GM18868 (cell line): ENCODE results near the gene C1orf167.

Experiments used
- ATAC-seq: cut with Tn5 transposase; IDR thresholded peaks from one replicate; pipeline ENCODE4 v1.9.1; 2021; ENCODE audit warnings: mild to moderate bottlenecking, moderate library complexity; ENCODE audit not compliant: unreplicated experiment

Gene C1orf167, protein sequence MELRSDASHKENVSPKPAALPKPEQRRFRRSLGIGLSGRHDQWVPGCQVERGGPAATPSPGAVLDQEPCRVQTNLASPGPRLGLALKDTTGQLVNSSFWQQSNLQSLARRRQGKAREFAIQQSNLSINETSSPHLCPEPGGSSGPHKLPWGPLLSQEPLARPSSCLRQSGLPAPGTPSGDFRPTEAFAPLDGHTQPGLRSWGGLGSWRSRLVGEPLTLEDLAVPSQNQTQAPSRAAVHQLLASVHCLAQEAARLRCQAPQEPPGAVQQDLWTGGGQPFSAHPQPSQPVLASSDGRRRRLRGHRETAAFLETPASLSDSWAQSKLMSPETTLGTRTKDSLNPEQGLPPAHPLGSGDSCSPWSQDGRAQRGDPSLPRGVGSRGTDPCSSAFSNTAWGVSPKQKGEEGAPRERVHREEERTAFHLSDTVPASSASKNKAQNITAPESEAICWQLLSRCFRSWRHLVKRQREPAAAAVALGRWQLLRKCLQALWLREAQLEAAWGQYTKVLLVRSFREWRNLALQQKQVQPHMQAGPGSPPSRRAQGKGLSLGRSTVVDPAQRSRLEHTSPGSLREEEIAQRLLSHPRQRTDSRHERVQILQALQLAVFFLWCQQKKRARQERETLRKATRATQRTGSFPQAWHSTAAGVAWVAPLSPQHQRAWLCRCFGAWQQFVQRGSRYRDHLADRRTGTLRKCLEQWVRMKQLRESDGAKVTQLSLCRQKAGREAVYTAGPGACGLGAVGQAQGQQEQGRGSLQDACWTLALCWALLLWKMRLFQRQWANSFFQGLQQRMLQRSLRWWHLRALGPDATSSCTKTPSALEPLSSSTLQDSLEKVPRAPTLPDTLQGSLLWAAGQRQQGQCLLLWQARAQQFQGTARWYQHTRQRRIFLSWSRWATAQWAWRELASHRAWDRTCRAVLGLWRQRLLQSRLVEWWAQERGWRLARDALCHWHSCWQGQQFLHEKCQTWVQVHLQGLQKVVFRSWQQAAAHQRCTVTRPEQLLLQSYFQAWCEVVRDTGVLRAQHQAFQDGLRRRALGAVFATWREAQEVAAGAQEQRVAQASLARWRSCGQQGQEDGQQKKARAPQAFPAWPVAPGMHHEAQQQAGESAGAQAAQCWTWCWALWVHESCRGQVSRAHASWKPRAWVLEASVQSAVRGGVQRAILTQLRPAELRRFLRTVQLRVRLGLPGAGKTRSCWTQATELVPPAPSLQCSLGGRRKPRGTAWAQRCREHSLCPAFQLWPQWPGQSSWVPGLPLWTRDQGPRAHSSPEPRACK (N-terminal part only)

DNA sequence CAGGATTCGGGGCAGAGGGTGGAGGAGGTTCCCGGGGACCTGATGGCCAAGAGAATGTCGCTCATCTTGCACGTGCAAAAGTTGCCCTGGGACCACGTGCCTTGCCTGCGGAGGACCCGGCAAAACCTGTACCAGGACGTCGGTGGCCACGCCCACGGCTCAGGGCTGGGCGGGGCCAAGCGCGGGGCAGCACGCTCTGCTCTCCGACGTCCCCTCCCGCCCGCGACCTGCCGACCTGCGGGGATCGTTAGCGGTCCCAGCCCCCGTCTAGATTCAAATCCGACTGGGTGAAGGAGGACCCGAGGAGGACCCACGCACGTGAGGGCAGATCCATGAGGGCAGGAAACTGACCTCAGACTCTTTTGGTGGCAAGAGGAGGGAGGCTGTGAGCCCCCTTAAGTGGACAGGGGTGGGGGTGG, at the start of gene C1orf167:
Gene C1orf167, plus strand, starts transcription at position 206 of the 419 bp plus-strand sequence. CDS start 2,208 bp downstream, outside the sequence.
- no peak for ATAC-seq

DNA sequence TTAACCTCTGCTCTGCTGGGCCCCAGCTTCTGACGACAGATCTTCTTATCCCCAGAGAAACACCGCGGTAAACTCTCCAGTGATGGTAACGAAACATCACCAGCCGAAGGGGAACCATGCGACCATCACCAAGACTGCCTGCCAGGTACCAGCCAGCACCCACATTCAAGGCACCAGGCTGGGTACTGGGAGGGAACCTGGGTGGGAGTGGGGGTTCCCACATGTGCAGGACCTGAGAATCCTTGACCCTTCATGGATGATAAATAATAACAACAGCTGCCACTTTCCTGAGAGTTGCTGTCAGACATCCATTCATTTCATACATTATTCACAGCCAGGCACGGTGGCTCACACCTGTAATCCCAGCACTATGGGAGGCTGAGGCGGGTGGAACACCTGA, 49.7 kb upstream of the C1orf167 start:
- no peak for ATAC-seq

DNA sequence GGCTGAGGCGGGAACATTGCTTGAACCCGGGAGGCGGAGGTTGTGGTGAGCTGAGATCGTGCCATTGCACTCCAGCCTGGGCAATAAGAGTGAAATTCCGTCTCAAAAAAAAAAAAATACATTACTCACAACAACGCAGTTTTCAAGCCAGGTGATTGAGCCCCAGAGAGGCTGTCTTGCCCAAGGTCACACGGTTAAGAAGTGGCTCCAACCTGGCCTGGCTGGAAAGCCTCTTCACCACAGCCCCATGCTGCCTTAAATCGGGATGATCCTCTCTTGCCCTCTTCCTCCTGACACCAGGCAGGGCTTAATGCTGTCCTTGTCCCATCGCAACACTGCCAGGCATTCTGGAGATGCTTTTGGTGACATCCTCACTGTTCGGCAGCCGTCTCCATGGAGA, 48.9 kb upstream of the C1orf167 start:
- ATAC-seq = no peak

DNA sequence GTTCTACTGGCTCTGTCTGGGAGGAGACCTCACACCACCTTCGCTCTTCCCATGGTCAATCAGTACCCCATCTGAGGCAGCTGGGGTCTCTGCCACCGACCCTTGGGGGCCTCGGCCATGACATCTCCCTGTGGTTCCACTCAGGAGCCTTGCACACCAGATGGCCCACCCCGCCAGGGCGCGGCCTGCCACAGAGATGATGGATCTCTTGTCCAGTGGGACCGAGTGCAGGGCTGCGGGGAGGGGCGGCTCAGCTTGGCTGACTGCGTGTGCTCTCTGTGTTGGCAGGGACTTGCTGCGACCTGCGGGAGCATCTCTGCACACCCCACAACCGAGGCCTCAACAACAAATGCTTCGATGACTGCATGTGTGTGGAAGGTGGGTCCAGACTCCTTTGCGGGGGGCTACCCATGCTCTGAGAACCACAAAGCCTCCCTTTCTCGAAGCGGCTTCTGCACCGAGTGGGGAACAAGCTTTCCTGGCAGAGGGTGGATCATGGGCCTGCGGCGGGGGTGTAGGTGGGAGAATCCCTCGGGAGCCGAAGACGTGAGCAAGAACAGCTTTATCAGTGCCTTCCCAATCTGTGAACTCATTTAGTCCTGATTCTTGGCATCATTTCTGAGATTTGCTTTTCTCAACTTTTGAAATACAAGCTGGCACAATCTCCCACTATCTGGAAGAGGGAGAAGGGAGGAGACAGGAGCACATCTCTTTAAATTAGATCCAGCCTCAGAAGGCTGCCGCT, 47.0 kb upstream of the C1orf167 start:
- ATAC-seq = no peak

DNA sequence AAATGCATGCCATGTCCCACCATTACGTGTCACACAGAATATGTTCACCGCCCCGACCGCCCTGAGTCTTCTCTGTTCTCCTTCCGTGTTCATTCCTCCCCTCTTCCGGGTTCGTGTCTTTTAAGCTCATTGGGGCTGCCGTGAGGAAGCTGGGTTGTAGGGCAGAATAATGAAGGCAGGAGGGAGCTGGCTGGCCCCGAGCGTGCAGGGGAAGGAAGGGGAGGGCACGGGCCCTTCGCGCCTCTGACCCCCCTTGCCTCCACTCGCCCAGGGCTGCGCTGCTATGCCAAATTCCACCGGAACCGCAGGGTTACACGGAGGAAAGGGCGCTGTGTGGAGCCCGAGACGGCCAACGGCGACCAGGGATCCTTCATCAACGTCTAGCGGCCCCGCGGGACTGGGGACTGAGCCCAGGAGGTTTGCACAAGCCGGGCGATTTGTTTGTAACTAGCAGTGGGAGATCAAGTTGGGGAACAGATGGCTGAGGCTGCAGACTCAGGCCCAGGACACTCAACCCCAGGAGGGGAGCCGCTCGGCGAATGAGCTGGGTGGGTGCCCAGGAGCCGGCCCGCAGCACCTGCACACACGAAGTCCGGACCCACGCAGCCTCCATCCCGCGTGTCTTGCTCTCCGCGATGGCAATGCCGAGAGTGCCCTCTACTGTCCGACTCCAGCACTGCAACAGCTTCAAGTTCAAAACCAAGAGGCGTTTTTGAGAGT, 42.5 kb upstream of the C1orf167 start:
- no peak for ATAC-seq

DNA sequence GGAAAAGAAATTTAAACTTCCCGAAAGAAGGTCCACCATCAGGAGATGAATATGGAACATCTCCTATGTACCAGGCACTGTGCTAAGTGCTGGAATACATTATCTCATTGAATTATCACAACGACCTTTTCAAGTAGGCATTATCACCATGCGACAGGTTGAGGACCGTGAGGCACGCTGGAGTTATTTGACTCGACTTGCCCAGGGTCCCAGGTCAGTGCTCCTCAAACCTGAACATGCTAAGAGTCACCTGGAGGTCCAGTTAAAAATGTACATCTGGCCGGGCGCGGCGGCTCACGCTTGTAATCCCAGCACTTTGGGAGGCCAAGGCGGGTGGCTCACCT, 42.0 kb upstream of the C1orf167 start:
- no peak for ATAC-seq

DNA sequence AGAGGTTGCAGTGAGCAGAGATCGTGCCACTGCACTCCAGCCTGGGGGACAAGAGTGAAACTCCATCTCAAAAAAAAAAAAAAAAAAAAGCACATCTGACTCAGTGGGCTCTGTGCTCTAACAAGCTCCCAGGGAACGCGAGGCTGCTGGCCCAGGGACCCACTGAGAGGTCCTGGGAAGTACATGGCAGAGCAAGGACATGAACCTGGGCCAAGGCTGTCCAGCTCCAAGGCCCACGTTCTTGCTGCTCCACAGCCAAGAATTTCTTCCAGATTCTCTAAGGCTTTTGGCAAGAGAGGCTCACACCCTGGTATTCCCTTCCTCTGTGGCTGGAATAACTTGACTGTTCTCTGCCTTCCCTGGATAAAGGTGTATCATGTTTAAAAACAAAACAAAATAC, 41.5 kb upstream of the C1orf167 start:
- ATAC-seq = no peak

DNA sequence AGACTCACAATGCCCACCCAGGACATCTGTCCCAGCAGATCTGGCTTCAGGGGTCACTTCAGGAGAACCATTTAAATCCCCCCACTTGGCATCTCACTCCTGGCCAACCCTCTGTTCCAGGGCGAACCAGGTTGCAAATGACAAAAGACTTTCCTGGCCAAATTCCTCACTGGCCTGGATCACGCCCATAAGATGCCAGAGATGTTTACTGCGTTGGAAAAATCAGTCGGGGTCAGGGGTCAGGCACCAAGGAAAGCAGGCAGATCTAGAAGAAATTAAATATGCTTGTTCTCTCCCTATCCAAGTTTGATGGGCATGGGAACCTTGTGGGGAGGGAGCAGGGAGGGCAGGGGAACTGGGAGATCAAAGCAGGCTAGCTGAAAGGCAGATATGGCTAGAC, 40.7 kb upstream of the C1orf167 start:
- no peak for ATAC-seq

DNA sequence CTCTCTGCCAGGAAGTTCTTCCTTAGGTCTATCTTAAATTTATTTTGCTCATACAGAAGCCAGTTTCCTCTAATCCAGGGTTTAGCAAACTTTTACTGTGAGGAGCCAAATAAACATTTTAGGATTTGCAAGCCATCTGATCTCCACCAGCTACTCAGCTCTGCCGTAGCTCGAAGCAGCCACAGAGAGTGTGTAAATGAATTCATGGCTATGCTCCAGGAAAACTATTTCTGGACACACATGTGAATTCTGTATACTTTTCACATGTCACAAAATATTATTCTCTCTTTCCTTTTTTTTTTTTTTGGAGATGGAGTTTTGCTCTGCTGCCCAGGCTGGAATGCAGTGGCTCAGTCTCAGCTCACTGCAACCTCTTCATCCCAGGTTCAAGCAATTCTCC, 39.5 kb upstream of the C1orf167 start:
- ATAC-seq = no peak

DNA sequence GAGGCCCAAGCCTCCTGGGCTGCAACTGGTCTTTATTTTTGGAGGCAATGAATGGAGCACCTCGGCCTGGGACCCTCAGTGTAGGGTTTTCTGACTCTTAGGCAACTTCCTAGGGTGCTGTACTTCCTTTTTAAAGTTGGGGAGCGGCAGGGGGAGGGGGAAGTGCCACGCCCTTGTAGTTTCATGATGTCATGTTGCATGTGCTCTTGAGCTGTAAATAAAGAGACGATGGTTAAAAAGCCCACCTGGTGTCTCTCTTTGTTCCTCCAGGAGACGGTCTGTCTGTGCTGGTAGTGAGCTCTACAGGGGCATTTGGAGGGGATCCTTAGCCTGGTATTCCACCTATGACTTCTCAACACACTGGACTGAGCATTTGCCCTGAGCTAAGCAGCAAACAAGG, 36.4 kb upstream of the C1orf167 start:
- ATAC-seq = no peak

DNA sequence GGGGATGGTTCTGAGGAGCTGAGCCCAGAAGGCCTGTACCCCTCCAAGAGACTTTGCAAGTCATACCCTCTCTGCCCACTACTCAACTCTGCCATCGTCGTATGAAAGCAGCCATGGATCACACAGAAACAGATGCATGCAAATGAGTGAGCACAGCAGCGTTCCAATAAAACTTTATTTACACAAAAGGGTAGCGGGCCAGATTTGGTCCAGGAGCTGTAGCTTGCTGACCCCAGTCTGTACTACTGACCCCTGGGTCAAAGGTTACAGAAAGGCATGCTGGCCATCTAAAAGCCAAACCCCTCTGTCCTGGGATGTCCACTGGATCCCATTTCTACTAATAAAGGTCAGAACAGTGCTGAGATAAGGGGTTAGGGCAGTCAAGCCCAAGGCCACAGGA, 34.9 kb upstream of the C1orf167 start:
- no peak for ATAC-seq

DNA sequence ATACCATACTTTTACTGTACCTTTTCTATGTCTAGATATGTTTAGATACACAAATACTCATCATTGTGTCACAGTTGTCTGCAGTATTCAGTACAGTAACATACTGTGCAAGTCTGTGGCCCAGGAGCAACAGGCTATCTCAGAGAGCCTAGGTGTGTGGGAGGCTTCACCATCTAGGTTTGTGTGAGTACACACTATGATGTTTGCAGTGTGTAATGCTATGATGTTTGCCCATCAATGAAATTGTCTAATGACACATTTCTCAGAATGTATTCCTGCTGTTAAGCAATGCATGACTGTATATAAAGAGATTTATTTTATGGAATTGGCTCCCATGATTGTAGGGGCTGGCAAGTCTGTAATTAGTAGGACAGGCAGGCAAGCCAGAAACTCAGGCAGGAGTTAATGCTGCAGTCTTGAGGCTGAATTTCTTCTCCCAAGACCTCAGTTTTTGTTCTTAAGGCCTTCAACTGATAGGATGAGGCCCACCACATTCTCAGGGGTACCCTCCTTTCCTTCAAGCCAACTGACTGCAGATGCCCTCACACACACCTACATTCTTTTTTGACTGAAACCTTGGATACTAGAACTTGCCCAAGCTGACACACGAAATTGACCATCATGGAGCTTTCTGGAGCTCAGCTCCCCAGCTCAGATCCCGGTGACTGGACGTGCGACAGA, 33.7 kb upstream of the C1orf167 start:
- no peak for ATAC-seq

DNA sequence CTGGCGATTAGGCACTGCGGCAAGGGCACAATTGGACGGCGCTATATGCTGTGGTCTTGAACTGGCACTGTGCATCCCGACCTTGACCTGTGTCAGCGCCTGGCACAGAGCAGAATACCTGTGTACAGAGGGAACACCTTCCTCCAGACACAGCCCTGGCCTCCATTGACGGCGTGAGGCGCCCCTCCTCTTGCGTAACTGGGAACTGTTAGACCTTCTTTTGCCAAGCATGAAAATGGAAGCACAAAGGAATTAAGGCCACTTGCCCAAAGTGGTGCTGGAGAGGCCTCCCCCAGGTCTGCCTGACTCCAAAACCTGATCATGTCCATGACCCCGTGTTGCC, 32.9 kb upstream of the C1orf167 start:
- no peak for ATAC-seq

DNA sequence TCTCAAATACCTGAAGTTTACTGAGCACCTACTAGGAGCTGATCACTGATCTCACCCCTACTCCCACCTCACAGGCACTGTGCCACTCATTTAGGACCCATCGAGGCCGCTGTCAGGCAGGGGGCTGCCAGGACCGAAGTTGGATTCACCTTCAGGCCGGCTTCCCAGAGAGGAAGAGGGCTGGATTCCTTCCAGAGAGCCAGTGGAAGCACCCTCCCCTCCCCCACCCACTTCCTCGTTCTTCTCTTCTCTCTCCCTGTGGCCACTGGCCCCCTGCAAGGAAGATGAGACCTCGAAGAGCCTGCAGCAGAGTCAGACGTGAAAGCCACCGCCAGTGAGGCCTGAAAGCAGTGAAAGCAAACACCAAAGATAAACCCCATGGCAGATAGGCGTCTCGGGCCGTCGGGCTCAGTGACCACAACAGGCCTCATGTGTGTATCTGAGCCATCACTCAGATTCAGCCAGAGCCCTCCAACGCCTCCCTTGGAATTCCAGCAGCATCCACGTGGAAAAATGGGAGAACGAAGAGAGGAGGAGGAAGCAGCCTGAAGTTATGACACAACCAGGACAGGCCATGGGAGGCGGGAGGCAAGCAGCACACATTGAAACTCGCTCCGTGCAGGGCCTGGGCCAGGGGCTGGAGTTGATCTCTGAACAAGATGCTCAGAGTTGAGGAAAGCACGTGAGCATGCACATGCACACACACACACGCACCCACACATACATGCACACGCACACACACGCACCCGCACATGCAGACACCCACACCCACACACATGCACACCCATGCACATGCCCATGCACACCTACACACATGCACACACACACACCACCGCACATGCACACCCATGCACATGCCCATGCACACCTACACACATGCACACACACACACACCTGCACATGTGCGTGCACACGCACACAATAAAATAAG, 32.2 kb upstream of the C1orf167 start:
- no peak for ATAC-seq

DNA sequence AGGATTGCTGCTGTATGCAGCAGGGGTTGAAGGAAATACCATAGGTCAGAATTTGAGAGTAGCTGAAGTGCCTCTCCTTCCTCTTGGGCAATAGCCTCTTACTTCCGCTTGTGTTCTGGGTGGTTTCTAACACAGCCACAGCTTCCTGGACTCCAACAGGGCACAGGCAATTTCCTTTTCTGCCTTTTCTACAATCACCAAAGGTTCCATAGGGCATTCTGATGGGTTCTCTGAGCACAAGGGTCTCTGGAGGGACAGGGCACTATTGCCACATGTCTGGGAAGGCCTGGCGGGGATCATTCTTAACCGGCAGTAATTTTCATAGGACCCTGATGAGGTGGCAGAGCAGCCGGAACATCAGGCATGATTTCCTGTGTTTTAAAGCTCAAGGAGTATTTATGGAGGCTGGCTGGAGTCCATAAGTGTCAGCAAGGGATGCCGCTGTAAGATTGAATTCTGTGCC, 31.5 kb upstream of the C1orf167 start:
- ATAC-seq = no peak

DNA sequence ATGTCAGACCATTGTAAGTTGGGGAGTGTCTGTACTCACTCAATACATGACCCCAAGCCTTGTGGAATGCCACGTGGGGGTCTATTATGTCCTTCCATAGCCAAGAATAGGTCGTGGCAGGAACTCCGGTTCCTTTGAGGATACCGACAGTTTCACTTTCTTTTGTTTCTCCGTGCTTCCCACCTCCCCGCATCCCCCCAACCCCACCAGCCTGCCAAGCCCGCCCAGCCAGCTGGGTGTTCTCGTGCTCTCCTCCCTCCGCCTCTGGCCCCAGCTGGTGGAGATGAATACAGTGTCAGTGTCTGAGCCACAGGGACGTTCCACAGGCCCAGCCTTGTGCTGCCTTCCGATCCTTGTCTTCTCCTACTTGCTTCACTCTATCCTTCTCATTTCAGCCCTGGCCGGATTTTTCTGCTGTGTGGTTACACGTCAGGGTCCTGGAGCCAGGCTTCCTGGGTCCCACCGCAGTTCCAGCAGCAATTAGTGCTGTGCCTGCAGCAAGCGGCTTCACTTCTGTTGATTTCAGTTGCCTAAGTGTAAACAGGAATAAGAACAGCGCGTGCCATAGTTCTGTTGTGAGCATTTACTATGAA, 30.2 kb upstream of the C1orf167 start:
- ATAC-seq = no peak

DNA sequence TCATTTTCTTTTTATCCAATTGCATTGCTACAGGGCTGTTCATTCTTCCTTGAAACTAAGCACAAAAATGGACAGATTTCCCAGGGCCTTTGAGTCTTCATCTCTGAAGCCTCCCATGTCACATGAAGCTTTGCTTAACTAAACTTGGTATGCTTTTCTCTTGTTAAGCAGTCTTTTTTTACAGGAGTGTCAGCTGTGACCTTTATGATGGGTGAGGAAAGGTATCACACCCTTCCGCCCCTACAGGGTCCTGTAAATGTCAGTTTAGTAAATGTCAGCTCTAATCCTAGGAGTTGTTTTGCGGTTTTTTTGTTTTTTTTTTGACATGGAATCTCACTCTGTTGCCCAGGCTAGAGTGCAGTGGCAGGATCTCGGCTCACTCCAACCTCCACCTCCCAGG, 28.7 kb upstream of the C1orf167 start:
- no peak for ATAC-seq

DNA sequence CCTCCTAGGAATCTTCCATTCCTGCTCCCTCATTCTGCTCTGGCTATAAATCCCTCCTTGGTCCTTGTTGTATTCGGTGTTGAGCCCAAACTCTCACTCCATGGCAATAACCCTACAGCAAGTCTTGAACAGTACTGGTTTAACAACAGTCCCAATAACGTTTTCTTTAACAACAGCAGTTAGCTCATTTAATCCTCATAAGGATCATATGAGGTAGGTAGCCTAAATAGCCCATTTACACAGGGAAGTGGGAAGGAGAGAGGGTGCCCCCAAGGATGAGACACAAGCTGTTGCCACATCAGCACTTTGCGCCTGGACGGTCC, 26.5 kb upstream of the C1orf167 start:
- ATAC-seq = no peak
